Sigmoid colon (tissue), 3 donors: Measurements from ENCODE around the gene MAD1L1.

Source experiments
- CTCF ChIP-seq, 4 experiments: fragments of 450-650 bp in 3 of 4; fragments of 200-600 bp in 1 of 4; IDR thresholded peaks; one replicate each; pipeline ENCODE4 v1.5.1; 2016 to 2019; ENCODE audit warnings: antibody characterized with exemption in 4 of 4, mild to moderate bottlenecking in 3 of 4, moderate library complexity in 2 of 4
- POLR2A ChIP-seq, 2 donors: fragments of 450-650 bp; IDR thresholded peaks; one replicate each; pipeline ENCODE4 v1.6.1; 2016; ENCODE audit warnings: antibody characterized with exemption in 2 of 2, mild to moderate bottlenecking in 2 of 2, moderate library complexity in 2 of 2

DNA sequence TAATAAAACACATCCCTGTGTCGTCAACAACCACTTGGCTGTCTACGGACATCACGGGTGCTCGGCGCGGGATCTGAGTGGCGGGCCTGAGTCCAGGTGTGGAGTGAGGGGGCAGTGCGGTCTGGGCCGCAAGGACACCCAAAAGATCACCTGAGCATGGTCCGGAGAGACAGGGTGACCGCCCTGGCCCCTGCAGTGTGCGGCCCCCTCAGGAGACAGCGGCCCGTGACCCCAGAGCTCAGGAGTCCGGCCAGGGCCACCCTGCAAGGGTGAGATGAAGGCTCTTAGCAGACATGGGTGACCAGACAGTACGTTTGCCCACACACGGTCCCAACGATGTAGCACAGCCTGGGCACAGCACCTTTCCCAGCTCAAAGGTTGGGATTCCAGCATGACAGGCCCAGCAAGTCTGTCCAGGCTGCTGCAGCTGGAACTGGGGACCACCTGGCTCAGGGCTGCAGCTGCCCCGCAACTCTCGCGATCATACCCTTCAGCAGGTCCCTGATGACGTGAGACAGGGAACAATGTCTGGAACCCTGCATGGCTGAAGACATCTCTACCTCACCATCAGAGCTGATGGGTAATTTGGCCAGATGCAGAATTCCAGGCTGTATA, 324.9 kb downstream of the MAD1L1 start:
- no peak for TF ChIP-seq CTCF (IDR thresholded peaks at IDR 0.05)
- TF ChIP-seq POLR2A (IDR thresholded peaks at IDR 0.05), result no peak
